Nucleus accumbens (tissue), 56 donors: ENCODE results near the gene MRPL19.
"Not testable (repeated sequence)": the region's sequence is repeated elsewhere in the genome, so short reads cannot be mapped to it uniquely, and the experiment has no call there.

Experiments used
- DNase-seq, 56 donors: peaks; one replicate each; lab custom pipeline; 2025; lab: John Stamatoyannopoulos, UW

MRPL19 gene

GRCh38 chr2:75656563-75656962, 10.0 kb downstream of the MRPL19 start:
- DNase-seq = no peak

GRCh38 chr2:75657798-75658197, 11.2 kb downstream of the MRPL19 start:
- DNase-seq = no peak

GRCh38 chr2:75666911-75667310, 20.3 kb downstream of the MRPL19 start:
- DNase-seq = no peak

- no peak for DNase-seq
Measured at GRCh38 chr2:75667884-75668283, 21.3 kb downstream of the MRPL19 start.

- not testable (repeated sequence) for DNase-seq
Measured at GRCh38 chr2:75675423-75675822, 28.8 kb downstream of the MRPL19 start.

- no peak for DNase-seq
Measured at GRCh38 chr2:75675908-75676307, 29.3 kb downstream of the MRPL19 start.

- DNase-seq = no peak
Measured at GRCh38 chr2:75676464-75676863, 29.9 kb downstream of the MRPL19 start.

- DNase-seq = no peak
Measured at GRCh38 chr2:75679556-75679955, 33.0 kb downstream of the MRPL19 start.

GRCh38 chr2:75680402-75680801, 33.8 kb downstream of the MRPL19 start:
- DNase-seq = no peak

GRCh38 chr2:75683430-75683829, 36.8 kb downstream of the MRPL19 start:
- DNase-seq = not testable (repeated sequence)

GRCh38 chr2:75688196-75688595, 41.6 kb downstream of the MRPL19 start:
- no peak for DNase-seq

- no peak for DNase-seq
Measured at GRCh38 chr2:75698918-75699317, 52.3 kb downstream of the MRPL19 start.

GRCh38 chr2:75702593-75702992, 56.0 kb downstream of the MRPL19 start:
- DNase-seq = no peak

GRCh38 chr2:75703589-75704287, 57.2 kb downstream of the MRPL19 start:
- no peak for DNase-seq

- no peak for DNase-seq
Measured at GRCh38 chr2:75705921-75706320, 59.3 kb downstream of the MRPL19 start.

GRCh38 chr2:75707901-75708300, 61.3 kb downstream of the MRPL19 start:
- no peak for DNase-seq

GRCh38 chr2:75709297-75709696, 62.7 kb downstream of the MRPL19 start:
- DNase-seq = no peak

GRCh38 chr2:75710220-75710576, 63.6 kb downstream of the MRPL19 start:
- peak in 1 of 56 donors; percentile 60 for DNase-seq

GRCh38 chr2:75710577-75711253, 64.1 kb downstream of the MRPL19 start, which contains the start of gene GCFC2:
Gene GCFC2 (minus strand): TSS chr2:75710915. CDS start chr2:75710855, 60 bp downstream.
- peak; percentile 17 to 91 (median 80) for DNase-seq

GRCh38 chr2:75711590-75711989, 65.0 kb downstream of the MRPL19 start:
- not testable (repeated sequence) for DNase-seq

- no peak for DNase-seq
Measured at GRCh38 chr2:75716406-75716805, 69.8 kb downstream of the MRPL19 start.

- no peak for DNase-seq
Measured at GRCh38 chr2:75719616-75720015, 73.0 kb downstream of the MRPL19 start.
